ENCODE results near the gene COA1.

GRCh38 chr7:43771573-43771972, 42.2 kb upstream of the COA1 start:
- no peak for TF ChIP-seq EZH2 (IDR thresholded peaks at IDR 0.05; ENCODE audit: insufficient read depth, poor library complexity, severe bottlenecking)
- no peak for TF ChIP-seq EZH2phosphoT487 (IDR thresholded peaks at IDR 0.05; ENCODE audit: insufficient read depth, low read depth)
